Measurements from ENCODE around the gene PLIN1.
A peak's percentile ranks its signal among the peaks of the same experiment; 100 is the strongest.
"Not testable (repeated sequence)": the region's sequence is repeated elsewhere in the genome, so short reads cannot be mapped to it uniquely, and the experiment has no call there.

The PLIN1 gene, protein sequence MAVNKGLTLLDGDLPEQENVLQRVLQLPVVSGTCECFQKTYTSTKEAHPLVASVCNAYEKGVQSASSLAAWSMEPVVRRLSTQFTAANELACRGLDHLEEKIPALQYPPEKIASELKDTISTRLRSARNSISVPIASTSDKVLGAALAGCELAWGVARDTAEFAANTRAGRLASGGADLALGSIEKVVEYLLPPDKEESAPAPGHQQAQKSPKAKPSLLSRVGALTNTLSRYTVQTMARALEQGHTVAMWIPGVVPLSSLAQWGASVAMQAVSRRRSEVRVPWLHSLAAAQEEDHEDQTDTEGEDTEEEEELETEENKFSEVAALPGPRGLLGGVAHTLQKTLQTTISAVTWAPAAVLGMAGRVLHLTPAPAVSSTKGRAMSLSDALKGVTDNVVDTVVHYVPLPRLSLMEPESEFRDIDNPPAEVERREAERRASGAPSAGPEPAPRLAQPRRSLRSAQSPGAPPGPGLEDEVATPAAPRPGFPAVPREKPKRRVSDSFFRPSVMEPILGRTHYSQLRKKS

DNA sequence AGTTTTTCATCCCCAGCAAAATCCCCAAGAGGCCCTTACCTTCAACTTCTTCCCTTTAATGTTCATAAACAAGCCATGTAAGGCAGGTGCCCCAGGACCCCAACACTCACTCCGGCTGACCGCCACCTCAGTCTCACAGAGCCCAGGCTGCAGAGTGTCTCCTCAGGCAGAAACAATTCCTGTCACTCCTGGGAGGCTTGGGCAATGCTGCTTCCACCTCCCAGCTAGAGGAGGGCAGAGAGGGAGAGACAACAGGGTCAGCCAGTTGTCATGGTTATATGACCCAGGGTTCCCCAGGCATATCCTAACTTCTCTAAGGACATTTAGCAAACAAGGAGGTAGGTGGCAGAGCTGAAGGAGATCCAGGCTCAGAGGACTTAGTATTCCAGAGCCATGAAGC is at the start of gene PLIN1:
PLIN1 (minus strand) TSS at position 156 of the 400 bp plus-strand sequence. CDS start 1,878 bp downstream, outside the sequence.
- no peak for DNase-seq

DNA sequence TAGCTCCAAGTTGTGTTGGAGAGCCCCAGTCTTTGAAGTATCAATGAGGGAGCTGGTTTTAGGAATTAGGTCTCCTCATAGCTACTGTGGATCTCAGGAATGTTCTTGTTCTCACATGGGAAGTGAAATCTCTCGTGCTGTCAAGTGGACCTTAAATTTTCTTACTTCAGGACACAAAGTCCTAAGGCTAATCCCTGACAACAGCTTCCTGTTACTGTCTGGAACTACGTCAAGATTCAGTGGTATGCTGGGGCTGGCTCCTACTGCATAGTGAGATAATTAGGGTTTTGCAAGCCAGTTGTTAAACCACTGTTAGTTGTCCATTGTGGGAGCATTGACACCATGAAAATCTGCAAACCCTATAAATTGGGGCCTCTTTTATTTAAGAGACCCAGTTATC is 49.1 kb upstream of the PLIN1 start:
- DNase-seq, result no peak

DNA sequence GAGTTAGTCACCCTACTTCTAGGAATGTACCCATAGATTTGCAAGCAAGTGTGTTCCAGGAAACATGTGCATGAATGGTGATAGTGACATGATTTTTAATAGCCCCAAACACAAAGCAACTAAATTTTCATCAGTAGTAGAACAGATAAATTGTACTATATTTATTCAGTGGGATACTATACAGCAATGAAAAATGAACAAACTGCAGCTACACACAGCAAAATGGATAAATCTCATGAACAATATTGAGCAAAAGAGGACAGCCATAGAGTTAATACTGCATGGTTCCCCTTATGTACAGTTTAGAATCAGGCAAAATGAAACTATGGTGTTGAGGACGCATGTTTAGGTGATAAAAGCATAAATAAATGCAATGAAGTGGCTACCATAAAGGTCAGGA is 45.9 kb upstream of the PLIN1 start:
- DNase-seq, result no peak

DNA sequence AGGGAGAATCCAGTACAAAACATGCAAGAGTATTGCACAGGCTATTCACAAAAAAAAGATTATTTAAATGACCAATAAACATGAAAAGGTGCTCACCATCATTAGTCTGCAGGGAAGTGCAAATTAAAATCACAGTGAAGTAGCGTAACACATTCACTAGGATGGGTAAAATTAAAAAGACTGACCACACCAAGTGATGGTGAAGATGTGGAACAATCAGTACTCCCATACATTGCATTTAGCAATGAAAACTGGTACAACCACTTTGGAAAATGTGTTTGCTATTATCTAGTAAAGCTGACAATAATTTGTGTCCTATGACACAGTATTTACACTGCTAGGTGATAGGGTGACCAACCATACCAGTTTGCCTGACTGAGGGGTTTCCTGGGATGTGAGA is 45.5 kb upstream of the PLIN1 start:
- DNase-seq, result no peak

DNA sequence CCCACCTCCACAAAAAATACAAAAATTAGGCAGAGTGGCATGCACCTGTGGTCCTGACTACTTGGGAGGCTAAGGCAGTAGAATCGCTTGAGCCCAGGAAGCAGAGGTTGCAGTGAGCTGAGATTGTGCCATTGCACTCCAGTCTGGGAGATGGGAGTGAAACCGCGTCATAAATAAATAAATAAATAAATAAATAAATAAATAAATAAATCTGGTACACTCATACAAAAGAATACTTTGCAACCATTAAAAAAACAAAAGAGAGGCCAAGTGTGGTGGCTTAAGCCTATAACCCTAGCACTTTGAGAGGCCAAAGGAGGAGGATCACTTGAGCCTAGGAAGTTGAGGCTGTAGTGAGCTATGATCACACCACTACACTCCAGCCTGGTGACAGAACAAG is 43.9 kb upstream of the PLIN1 start:
- no peak for DNase-seq

DNA sequence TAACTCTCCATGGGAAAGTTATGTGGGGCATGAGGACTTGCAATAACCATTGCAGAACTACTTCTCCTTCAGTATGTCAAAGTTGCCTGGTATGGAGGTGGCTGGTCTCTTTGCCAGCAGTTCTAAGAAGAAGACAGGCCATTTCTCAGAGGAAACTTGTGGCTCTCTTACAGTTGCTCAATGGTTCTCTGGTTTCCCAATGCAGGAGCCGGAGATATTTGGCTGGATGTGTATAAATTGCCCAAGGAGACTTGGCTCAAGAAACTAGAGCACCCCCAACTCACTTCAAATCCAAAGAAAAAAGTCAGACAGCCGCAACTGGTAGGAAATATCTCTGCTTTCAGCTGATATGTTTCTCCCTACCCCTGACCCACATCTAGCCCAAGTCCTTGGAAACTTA is 35.6 kb upstream of the PLIN1 start:
- DNase-seq, result no peak

DNA sequence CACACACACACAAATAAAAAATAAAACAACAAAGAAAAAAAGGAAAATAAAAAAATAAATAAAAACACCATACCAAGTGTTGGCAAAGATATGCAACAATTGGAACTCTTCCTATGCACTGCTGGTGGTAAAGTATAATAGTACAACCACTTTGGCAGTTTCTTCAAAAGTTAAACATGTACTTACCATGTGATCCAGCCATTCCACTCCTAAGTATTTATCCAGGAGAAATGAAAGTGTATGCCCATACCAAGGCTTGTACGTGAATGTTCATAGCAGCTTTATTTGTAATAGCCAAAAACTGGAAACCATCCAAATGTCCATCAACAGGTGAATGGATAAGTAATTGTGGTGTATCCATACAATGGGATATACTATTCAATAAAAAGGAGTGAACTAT is 28.4 kb upstream of the PLIN1 start:
- no peak for DNase-seq

DNA sequence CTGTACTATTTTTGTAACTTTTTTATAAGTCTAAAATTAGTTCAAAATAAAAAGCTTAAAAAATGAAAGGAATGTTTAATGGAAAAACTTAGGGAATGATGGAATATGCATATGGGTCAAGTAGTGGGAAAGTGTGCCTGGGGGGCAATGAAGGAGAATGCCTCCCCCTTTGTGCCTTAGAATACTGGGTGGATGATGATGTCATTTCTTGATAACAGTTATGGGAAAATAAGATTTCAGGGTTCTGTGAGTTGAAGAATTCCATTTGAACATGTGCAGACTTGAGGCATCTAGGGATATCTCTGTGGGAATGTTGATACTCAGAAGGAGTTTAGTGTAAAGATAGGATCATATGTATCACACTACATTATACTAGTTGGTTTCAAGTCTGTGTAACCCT is 25.2 kb upstream of the PLIN1 start:
- no peak for DNase-seq

DNA sequence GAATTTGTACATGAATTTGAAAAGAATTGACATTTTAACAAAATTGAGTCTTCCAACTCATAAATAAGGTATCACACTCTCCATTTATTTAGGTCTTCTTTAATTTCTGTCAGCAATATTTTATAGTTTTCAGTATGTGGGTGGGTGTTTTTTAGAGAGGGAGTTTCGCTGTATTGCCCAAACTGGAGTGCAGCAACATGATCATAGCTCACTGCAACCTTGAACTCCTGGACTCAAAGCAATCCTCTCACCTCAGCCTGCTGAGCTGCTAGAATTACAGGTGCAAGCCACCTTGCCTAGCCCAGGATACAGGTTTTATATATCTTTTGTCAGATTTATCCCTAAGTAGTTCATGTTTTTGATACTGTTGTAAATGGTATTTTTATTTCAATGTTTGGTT is 16.0 kb upstream of the PLIN1 start:
- DNase-seq, result no peak

DNA sequence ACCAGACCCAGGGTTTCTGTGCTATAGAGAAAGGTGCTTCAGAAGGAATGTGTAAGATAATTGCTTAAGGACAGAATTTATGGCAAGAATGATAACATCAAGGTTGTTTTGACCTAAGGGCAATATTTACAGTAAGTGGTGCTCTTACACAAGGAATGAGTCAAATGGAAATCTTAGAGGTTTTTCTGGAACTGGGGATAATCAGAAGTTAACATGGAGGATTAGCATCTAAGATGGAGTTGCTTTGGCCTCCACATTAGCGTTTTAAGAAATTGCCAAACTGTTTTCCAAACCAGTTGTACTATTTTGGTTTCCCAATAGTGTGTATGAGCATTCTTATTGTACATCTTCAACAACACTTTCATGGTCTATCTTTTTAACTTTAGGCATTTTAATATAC is 14.5 kb upstream of the PLIN1 start:
- no peak for DNase-seq

DNA sequence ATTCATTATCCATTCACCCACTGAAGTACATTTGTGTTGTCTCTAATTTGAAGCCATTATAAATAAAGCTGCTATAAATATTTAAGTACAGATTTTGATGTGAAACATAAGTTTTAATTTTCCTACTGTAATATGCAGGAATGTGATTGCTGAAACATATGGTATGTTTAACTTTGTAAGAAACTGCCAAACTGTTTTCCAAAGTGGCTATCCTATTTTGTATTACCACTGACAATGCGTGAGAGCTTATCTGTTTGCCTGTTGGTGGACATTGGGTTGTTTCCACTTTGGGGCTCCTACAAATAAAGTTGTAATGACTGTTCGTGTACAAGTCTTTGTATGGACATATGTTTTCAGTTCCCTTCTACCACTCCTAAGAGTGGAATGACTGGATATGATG is 13.9 kb upstream of the PLIN1 start:
- no peak for DNase-seq

DNA sequence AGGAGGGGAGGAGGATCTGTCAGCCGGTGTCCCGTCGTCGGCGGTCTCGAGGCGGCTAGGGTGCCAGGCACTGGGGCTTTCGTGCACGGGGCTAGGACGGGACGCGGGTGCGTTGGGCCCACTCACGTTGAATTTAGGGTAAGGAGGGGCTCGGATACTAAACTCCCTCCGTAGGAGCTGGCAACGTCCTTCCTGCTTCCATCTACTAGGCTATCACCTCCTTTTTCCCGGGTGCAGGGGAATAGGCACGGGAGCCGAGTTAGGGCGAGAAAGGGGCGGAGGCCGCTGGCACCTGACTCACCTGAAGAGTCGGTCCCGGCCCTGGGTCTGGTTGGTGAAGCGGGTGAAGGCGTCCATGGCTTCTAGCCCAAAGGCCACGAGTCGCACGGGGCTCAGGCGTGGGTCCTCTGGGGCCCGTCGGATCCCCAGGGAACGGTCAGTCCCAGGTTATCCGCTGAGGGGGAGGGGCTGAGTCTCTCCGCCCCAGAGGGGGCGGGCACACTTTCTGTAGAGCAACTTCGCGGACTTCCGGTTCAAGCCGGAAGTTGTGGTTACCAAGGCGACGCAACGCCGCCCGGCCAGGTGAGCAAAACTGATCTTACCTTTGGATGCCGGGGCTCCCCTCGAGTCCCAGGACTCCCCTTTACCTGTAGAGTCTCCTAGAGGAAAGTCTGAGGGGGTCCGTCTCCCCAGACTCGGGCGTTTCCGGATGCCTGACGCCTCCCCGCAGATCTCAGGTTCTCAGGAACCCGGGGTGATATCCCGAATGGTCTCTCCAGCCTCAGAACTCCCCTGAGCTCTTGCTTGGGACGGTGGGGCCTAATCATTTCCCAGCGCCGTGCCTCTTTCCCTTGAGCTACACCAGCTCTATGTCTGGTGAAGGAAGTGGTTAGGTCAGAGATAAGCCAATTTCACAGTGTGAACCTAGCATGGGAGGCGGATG is 11.4 kb upstream of the PLIN1 start, which contains the start of the genes PEX11A and WDR93:
PEX11A (minus strand) TSS at position 479 of the 943 bp plus-strand sequence; CDS start at position 357, 122 bp downstream.
WDR93 (plus strand) TSS at position 536 of the 943 bp plus-strand sequence. CDS start 10,936 bp downstream, outside the sequence.
- peak; percentile 77 for DNase-seq

DNA sequence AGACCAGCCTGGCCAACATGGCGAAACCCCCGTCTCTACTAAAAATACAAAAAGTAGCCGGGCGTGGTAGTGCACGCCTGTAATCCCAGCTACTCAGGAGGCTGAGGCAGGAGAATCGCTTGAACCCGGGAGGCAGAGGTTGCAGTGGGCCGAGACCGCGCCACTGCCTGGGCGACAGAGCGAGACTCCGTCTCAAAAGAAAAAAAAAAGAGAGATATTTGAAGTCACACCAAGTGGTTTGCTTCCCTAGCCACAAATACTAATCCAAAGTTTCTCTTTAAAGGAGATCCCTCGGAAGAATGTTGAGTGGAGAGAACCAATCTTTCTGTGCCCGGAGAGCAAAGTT is 10.7 kb upstream of the PLIN1 start:
- not testable (repeated sequence) for DNase-seq

DNA sequence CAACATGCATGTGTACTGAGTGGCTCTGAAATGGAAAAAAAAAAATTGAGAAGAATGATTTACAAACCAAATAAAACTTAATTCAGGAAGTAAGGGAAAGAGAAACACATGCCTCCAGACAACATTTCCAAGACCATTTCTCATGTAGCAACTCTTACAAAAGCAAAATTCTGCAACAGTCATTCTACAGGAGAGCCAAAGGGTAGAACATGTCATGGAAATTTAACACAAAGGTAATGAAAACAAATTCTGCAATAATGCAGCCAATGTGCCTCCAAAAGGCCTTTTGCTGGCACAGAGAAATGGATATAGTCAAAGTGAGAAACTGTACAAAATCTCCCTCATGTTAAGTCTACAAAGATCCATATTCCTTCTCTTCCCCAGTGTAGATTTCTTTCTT is 7.4 kb upstream of the PLIN1 start:
- no peak for DNase-seq

DNA sequence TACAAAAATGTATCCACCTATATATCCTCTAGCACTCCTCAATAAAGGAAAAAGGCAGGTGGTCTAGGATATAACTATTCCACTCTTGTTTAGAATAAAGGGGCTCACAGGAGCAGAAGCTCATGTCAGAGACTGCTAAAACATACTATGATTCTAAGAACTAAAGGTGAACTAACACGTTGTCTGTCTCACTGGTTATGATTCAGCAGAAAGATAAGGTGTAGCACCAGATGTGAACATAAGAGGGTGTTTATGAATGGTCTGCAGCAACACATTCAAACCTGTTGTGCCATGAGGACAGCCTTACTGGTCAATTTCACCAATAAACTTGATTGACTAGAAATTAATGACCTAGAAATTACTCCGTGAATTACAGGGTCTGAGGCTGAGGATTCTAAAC is 6.8 kb upstream of the PLIN1 start:
- no peak for DNase-seq

DNA sequence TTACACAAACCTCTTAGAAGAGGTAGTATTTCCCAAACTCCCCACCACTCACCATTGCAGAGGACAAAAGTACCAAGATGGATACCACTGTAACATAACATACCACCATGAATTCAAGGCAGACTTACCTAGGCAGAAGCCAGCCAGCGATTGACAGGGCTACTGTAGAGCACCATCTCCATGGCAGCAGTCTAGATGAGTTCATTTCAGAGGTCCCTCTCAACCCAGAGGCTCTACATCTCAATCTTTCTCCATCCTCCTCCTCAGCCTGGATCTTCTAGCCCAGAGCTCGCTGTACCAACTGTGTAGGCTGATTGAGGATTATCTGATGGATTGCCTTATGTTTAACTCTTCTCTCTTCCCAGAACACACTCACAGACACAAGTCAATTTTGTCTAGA is 2.0 kb upstream of the PLIN1 start:
- DNase-seq, result no peak

DNA sequence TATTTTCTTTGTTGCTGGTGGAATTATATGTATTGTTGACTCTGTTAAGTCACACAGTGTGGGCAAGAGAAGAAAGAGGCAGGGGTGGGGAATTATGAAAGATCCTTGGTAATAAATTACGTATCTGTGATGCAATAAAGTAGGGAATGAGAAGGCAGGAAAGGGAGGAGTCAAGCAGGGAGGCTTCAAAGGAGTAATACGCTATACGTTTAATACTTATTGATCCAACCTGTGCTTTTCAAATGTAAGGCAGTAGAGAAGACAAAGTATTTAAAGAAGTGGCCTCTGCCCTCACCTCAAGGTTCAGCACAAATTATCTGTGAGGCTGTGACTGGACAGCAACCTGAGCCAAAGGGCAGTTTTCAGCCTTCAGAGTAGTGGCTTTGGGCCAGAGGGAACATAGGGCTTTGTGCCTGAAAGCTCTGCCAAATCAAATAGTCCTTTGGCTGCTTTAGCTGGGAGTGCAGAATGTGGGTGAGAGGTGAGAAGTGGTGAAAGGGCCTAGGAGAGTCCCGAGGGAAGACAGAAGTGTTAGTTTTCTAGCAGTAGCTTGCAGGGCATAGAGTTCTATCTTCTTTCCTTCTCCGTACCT is 1.2 kb upstream of the PLIN1 start:
- no peak for DNase-seq

DNA sequence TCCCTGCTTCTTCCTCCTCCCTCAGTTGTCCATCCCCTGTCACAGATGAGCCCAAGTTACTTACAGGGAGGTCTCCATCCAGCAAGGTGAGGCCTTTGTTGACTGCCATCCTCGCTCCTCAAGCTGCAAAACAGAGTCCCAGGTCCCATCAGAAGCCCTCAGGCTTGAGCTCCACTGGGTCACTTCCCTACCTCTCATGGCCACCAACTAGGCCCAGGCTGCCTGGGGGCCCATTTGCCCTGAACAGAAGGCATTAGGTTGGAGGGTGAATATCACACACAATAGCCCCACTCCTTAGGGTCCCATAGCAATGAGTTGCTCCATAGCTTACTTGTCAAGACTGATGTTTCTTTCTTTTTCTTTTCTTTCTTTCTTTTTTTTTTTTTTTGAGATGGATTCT is 1.8 kb downstream of the PLIN1 start:
- no peak for DNase-seq

DNA sequence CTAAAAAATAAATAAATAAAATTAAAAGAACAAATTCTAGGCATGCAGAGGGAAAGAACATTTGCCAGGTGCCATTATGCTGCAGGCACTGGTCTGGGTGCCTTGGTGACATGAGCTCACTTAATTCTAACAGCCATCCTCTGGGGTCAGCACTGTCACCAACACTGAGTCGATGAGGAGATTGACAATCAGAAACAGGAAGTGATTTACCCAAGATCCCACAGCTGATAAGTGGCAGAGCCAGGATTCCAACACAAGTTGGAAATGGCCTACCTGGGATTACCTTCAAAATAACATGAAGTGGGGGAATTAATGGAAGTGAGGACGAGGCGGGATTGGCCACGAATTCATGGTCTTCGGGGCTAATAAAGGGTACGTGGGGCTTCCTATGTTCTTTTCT is 3.6 kb downstream of the PLIN1 start:
- no peak for DNase-seq

DNA sequence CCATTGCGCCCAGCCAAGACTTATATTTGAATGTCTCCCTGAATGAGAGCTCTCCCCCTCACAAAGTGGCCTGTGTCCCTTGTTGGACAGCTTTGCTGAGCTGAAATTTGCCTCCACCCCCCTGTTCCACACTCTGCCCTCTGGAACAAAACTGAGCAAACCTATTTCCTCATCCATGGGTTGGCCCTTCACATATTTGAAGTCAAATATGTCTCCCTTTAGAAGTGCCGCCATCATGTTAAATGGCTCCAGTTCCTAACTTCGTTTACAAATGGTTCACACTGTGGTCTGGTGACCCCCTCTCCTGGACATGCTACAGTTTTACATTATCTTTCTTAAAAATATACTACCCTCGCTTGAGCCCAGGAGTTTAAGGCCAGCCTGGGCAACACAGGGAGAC is 4.6 kb downstream of the PLIN1 start:
- DNase-seq, result no peak

DNA sequence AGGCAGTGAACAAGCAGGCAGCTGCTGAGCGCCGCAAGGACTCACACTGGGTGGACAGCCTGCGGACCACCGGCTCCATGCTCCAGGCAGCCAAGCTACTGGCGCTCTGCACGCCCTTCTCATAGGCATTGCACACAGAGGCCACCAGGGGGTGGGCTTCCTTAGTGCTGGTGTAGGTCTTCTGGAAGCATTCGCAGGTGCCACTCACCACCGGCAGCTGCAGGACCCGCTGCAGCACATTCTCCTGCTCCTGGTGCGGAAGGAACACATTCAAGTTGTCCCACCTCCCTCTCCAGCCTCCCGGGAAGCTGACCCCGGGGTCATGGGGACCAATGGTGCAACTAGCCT is 6.0 kb downstream of the PLIN1 start:
- no peak for DNase-seq

DNA sequence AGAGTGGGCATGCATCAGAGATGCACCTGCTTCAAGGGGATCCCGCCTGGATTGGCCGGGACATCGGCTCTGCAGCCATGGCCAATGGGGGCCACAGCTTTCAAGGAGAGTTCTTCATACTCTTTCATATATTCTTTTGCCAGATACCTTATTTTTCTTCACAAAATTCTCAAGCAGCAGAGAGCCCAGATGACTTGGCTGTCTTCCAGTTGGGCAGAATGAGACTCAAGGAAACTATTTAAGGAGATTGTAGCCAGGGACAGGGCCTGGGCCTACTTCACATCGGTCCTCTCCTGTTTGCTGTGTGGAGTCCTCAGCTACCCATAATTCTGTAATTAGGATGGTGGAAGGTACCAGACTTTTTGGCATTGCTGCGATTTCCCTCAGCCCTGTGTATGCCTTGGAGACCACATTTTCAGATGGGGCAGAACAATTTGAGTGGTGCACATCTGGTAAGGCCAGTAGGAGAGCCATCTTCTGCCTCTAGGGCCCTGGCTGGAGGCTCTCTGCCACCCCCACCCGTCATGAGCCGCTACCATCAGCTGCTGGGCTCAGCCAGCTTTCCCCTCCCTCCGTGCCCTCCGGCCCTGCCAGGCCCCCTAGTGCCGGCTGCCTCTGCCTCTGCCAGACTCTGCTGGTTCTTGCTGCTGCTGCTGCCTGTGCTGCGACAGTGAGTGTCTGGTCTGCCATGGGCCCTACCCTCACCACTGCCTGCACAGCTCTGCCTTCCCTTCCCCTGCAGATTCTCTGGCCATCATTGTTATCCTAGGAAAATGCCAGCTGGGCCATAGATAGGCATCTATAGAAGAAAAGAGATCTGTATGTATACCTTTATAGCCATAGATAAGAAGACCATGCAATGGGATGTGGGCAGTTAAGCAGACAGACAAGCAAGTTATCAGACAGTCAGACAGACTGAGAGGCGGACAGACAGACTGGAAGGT is 6.7 kb downstream of the PLIN1 start:
- no peak for DNase-seq
